Pons (tissue), 1 donor: Measurements from ENCODE around the gene KATNA1.
"Not testable (repeated sequence)": the region's sequence is repeated elsewhere in the genome, so short reads cannot be mapped to it uniquely, and the experiment has no call there.

Experiments used
- DNase-seq: peaks from one replicate; pipeline ENCODE4 v3.0.0-alpha.2; 2016; ENCODE audit warnings: low spot score

KATNA1 gene

GRCh38 chr6:149648148-149649145 lies at the start of gene KATNA1:
Gene KATNA1, minus strand, starts transcription at chr6:149648714. Its CDS starts 10,167 bp downstream, at chr6:149638547.
- DNase-seq: peak; percentile 78

GRCh38 chr6:149698175-149698574 lies 49.7 kb upstream of the KATNA1 start:
- no peak for DNase-seq

GRCh38 chr6:149696901-149697300 lies 48.4 kb upstream of the KATNA1 start:
- DNase-seq: no peak

GRCh38 chr6:149694921-149695320 lies 46.4 kb upstream of the KATNA1 start:
- no peak for DNase-seq

GRCh38 chr6:149691201-149691600 lies 42.7 kb upstream of the KATNA1 start:
- no peak for DNase-seq

- no peak for DNase-seq
Measured at GRCh38 chr6:149686230-149686629, 37.7 kb upstream of the KATNA1 start.

- DNase-seq: no peak
Measured at GRCh38 chr6:149683256-149683859, 34.8 kb upstream of the KATNA1 start.

- DNase-seq: not testable (repeated sequence)
Measured at GRCh38 chr6:149681845-149682244, 33.3 kb upstream of the KATNA1 start.

GRCh38 chr6:149681209-149681608 lies 32.7 kb upstream of the KATNA1 start:
- DNase-seq: no peak

- no peak for DNase-seq
Measured at GRCh38 chr6:149680503-149680902, 32.0 kb upstream of the KATNA1 start.

GRCh38 chr6:149672265-149672664 lies 23.8 kb upstream of the KATNA1 start:
- DNase-seq: not testable (repeated sequence)

- no peak for DNase-seq
Measured at GRCh38 chr6:149660028-149660427, 11.5 kb upstream of the KATNA1 start.

- no peak for DNase-seq
Measured at GRCh38 chr6:149657441-149657840, 8.9 kb upstream of the KATNA1 start.

GRCh38 chr6:149651056-149651455 lies 2.5 kb upstream of the KATNA1 start:
- no peak for DNase-seq

GRCh38 chr6:149646599-149646998 lies 1.9 kb downstream of the KATNA1 start:
- DNase-seq: no peak

GRCh38 chr6:149642829-149643580 lies 5.5 kb downstream of the KATNA1 start:
- no peak for DNase-seq

GRCh38 chr6:149636124-149636523 lies 12.4 kb downstream of the KATNA1 start:
- no peak for DNase-seq

GRCh38 chr6:149634315-149634714 lies 14.2 kb downstream of the KATNA1 start:
- no peak for DNase-seq

- DNase-seq: peak; percentile 54
Measured at GRCh38 chr6:149628875-149629510, 19.5 kb downstream of the KATNA1 start.

GRCh38 chr6:149627672-149628071 lies 20.8 kb downstream of the KATNA1 start:
- DNase-seq: no peak

- no peak for DNase-seq
Measured at GRCh38 chr6:149615805-149616204, 32.7 kb downstream of the KATNA1 start.

- no peak for DNase-seq
Measured at GRCh38 chr6:149614337-149614736, 34.2 kb downstream of the KATNA1 start.
